HEK293 (cell line): ENCODE results near the gene HFM1.

Source experiments
- CTCF ChIA-PET: fragments of 350-600 bp; formaldehyde crosslinking; extraction: SDS; loops from one replicate; lab custom pipeline; 2021; ENCODE audit warnings: antibody characterized with exemption; lab: Yijun Ruan, JAX
- POLR2A ChIA-PET: fragments of 300-600 bp; formaldehyde crosslinking; extraction: SDS; loops from one replicate; lab custom pipeline; 2020; ENCODE audit warnings: antibody characterized with exemption, inconsistent platforms; lab: Yijun Ruan, JAX
- H3K27ac ChIP-seq: fragments of 200-500 bp; sonication (Bioruptor generic); 2 replicates; pipeline ENCODE4 v1.5.1; 2014; ENCODE audit warnings: low read depth, low read length, control low read depth, inconsistent platforms; ENCODE audit errors: extremely low read depth
- H3K36me3 ChIP-seq, 2 experiments: fragments of 200-500 bp in 1 of 2; sonication (Bioruptor generic) in 1 of 2; 1 replicate in 1 of 2; 2 replicates in 1 of 2; pipeline ENCODE4 v1.5.1; 2014 to 2017; ENCODE audit warnings: inconsistent platforms in 2 of 2, low read length in 2 of 2; ENCODE audit not compliant: control insufficient read depth in 2 of 2, insufficient read depth in 1 of 2
- H3K4me1 ChIP-seq: fragments of 200-500 bp; sonication (Bioruptor generic); 2 replicates; pipeline ENCODE4 v1.5.1; 2014; ENCODE audit warnings: mild to moderate bottlenecking, low read length, inconsistent platforms; ENCODE audit not compliant: control insufficient read depth, insufficient read depth
- H3K4me3 ChIP-seq: 2 replicates; pipeline ENCODE4 v1.5.1; 2011; ENCODE audit warnings: low read depth, mild to moderate bottlenecking, control low read depth, low read length, moderate library complexity
- H3K9me3 ChIP-seq: fragments of 200-500 bp; sonication (Bioruptor generic); 2 replicates; pipeline ENCODE4 v1.5.1; 2014; ENCODE audit warnings: low read depth, low read length, inconsistent platforms; ENCODE audit not compliant: control insufficient read depth, insufficient read depth
- HOXA7 ChIP-seq: sonication (generic); formaldehyde crosslinking; IDR thresholded peaks from 2 replicates; pipeline ENCODE4 v1.8.1; 2022; ENCODE audit warnings: missing genetic modification reagents, borderline replicate concordance
- INSM2 ChIP-seq: fragments of 450-650 bp; formaldehyde crosslinking; IDR thresholded peaks from 2 replicates; pipeline ENCODE4 v1.5.1; 2016; ENCODE audit warnings: missing biosample characterization, missing genetic modification characterization
- KLF17 ChIP-seq: fragments of 450-650 bp; formaldehyde crosslinking; IDR thresholded peaks from 2 replicates; pipeline ENCODE4 v1.5.1; 2016; ENCODE audit warnings: missing biosample characterization, missing genetic modification characterization
- SP7 ChIP-seq: fragments of 450-650 bp; formaldehyde crosslinking; IDR thresholded peaks from 2 replicates; pipeline ENCODE4 v1.5.1; 2016; ENCODE audit warnings: missing biosample characterization, missing genetic modification characterization
- TSHZ1 ChIP-seq: fragments of 450-650 bp; formaldehyde crosslinking; IDR thresholded peaks from 2 replicates; pipeline ENCODE4 v1.5.1; 2016; ENCODE audit warnings: missing biosample characterization, missing genetic modification characterization, borderline replicate concordance
- ZBTB26 ChIP-seq: fragments of 450-650 bp; formaldehyde crosslinking; optimal IDR thresholded peaks from 2 replicates; pipeline ENCODE3; 2016; ENCODE audit warnings: missing biosample characterization, mild to moderate bottlenecking, missing genetic modification characterization
- ZNF148 ChIP-seq: fragments of 450-650 bp; formaldehyde crosslinking; IDR thresholded peaks from 2 replicates; pipeline ENCODE4 v1.5.0; 2017; ENCODE audit warnings: missing biosample characterization, missing genetic modification characterization, borderline replicate concordance
- ZNF155 ChIP-seq: fragments of 450-650 bp; formaldehyde crosslinking; IDR thresholded peaks from 2 replicates; pipeline ENCODE4 v1.5.1; 2016; ENCODE audit warnings: missing biosample characterization, missing genetic modification characterization
- ZNF202 ChIP-seq: fragments of 450-650 bp; formaldehyde crosslinking; IDR thresholded peaks from 2 replicates; pipeline ENCODE4 v1.5.1; 2016; ENCODE audit warnings: missing biosample characterization, missing genetic modification characterization, borderline replicate concordance
- ZNF26 ChIP-seq: fragments of 450-650 bp; formaldehyde crosslinking; IDR thresholded peaks from 2 replicates; pipeline ENCODE4 v1.5.1; 2016; ENCODE audit warnings: missing biosample characterization, missing genetic modification characterization
- ZNF335 ChIP-seq: fragments of 450-650 bp; formaldehyde crosslinking; conservative IDR thresholded peaks from 2 replicates; pipeline ENCODE4 v1.5.1; 2016; ENCODE audit warnings: missing biosample characterization, missing genetic modification characterization
- ZNF362 ChIP-seq: fragments of 450-650 bp; formaldehyde crosslinking; IDR thresholded peaks from 2 replicates; pipeline ENCODE4 v1.5.1; 2016; ENCODE audit warnings: missing biosample characterization, missing genetic modification characterization
- ZNF449 ChIP-seq: fragments of 450-650 bp; formaldehyde crosslinking; IDR thresholded peaks from 2 replicates; pipeline ENCODE4 v1.5.1; 2017; ENCODE audit warnings: missing biosample characterization, mild to moderate bottlenecking, missing genetic modification characterization, moderate library complexity
- ZNF639 ChIP-seq: fragments of 450-650 bp; formaldehyde crosslinking; IDR thresholded peaks from 2 replicates; pipeline ENCODE4 v1.5.1; 2016; ENCODE audit warnings: missing biosample characterization, missing genetic modification characterization
- ZNF707 ChIP-seq: fragments of 450-650 bp; formaldehyde crosslinking; IDR thresholded peaks from 2 replicates; pipeline ENCODE4 v1.5.1; 2016; ENCODE audit warnings: missing biosample characterization, missing genetic modification characterization
- ZNF791 ChIP-seq: fragments of 450-650 bp; formaldehyde crosslinking; IDR thresholded peaks from 2 replicates; pipeline ENCODE4 v1.5.1; 2016; ENCODE audit warnings: missing biosample characterization, missing genetic modification characterization
- ZNF843 ChIP-seq: fragments of 450-650 bp; formaldehyde crosslinking; IDR thresholded peaks from 2 replicates; pipeline ENCODE4 v1.5.1; 2016; ENCODE audit warnings: missing biosample characterization, missing genetic modification characterization

HFM1 gene

GRCh38 chr1:91325456-91325855 is 79.2 kb downstream of the HFM1 start (continued):
- TF ChIP-seq ZNF449 (tag by site-specific recombination): no peak
- no peak for TF ChIP-seq ZNF639 (tag by site-specific recombination)
- TF ChIP-seq KLF17 (tag by site-specific recombination): no peak
- TF ChIP-seq ZNF155 (tag by site-specific recombination): no peak
- no peak for TF ChIP-seq HOXA7 (CRISPR knock-in tag)
- TF ChIP-seq ZNF26 (tag by site-specific recombination): no peak
- TF ChIP-seq SP7 (tag by site-specific recombination): no peak

- ChIA-PET POLR2A (no interaction called here), CTCF (interaction anchor here (1.0 kb wide), 1 partner anchor 613 kb away, joined by 3 read pairs; no protein-coding TSS in a partner anchor)
- Histone ChIP-seq H3K4me3 (no peak overlapping the region), H3K36me3 (no peaks in the 10 kb centered on the region), H3K9me3 (no peaks in the 10 kb centered on the region), H3K4me1 (no peaks in the 10 kb centered on the region), H3K27ac (no peak overlapping the region)
- TF ChIP-seq ZNF707 (no peak), ZBTB26 (tag by site-specific recombination) (no peak), ZNF362 (tag by site-specific recombination) (no peak), INSM2 (no peak), SP7 (tag by site-specific recombination) (no peak), ZNF148 (tag by site-specific recombination) (no peak), ZNF202 (tag by site-specific recombination) (no peak), ZNF843 (tag by site-specific recombination) (no peak), ZNF335 (tag by site-specific recombination) (no peak), TSHZ1 (tag by site-specific recombination) (no peak), ZNF791 (tag by site-specific recombination) (no peak)
Observed at GRCh38 chr1:91314643-91315042, 90.0 kb downstream of the HFM1 start.
